ENCODE measurements around the gene ZNF862. TPM values are rescaled to one million over a fixed set of nuclear protein-coding genes. Genes with fewer than 3 reads are reported as not detected.

Gene ZNF862
- total and polyA plus RNA-seq, 2 of the 8 experiments (the other 6 are each of a cell fraction or from before 2014, with no cell fraction given) = 1.8 to 3.9 TPM

DNA sequence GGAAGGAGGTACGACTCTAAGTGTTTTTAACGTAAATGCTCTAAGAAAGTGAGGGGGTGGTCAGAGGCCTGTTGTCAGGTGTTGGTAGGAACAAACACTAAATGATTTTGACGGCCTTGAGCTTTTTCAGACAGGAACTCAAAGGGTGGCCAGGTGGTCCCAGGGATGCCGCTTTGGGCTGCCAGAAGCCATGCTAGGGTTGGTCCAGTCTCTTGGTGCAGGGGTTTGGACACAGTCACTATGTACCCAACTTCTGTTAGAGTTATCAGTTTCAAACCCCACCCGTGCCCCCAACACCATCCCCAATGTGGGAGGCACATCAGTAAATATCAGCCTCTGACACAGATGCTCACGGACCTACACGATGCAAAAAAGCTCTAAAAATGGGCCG lies 44.9 kb downstream of the ZNF862 start (continued):
- TF ChIP-seq, protein P1, sequence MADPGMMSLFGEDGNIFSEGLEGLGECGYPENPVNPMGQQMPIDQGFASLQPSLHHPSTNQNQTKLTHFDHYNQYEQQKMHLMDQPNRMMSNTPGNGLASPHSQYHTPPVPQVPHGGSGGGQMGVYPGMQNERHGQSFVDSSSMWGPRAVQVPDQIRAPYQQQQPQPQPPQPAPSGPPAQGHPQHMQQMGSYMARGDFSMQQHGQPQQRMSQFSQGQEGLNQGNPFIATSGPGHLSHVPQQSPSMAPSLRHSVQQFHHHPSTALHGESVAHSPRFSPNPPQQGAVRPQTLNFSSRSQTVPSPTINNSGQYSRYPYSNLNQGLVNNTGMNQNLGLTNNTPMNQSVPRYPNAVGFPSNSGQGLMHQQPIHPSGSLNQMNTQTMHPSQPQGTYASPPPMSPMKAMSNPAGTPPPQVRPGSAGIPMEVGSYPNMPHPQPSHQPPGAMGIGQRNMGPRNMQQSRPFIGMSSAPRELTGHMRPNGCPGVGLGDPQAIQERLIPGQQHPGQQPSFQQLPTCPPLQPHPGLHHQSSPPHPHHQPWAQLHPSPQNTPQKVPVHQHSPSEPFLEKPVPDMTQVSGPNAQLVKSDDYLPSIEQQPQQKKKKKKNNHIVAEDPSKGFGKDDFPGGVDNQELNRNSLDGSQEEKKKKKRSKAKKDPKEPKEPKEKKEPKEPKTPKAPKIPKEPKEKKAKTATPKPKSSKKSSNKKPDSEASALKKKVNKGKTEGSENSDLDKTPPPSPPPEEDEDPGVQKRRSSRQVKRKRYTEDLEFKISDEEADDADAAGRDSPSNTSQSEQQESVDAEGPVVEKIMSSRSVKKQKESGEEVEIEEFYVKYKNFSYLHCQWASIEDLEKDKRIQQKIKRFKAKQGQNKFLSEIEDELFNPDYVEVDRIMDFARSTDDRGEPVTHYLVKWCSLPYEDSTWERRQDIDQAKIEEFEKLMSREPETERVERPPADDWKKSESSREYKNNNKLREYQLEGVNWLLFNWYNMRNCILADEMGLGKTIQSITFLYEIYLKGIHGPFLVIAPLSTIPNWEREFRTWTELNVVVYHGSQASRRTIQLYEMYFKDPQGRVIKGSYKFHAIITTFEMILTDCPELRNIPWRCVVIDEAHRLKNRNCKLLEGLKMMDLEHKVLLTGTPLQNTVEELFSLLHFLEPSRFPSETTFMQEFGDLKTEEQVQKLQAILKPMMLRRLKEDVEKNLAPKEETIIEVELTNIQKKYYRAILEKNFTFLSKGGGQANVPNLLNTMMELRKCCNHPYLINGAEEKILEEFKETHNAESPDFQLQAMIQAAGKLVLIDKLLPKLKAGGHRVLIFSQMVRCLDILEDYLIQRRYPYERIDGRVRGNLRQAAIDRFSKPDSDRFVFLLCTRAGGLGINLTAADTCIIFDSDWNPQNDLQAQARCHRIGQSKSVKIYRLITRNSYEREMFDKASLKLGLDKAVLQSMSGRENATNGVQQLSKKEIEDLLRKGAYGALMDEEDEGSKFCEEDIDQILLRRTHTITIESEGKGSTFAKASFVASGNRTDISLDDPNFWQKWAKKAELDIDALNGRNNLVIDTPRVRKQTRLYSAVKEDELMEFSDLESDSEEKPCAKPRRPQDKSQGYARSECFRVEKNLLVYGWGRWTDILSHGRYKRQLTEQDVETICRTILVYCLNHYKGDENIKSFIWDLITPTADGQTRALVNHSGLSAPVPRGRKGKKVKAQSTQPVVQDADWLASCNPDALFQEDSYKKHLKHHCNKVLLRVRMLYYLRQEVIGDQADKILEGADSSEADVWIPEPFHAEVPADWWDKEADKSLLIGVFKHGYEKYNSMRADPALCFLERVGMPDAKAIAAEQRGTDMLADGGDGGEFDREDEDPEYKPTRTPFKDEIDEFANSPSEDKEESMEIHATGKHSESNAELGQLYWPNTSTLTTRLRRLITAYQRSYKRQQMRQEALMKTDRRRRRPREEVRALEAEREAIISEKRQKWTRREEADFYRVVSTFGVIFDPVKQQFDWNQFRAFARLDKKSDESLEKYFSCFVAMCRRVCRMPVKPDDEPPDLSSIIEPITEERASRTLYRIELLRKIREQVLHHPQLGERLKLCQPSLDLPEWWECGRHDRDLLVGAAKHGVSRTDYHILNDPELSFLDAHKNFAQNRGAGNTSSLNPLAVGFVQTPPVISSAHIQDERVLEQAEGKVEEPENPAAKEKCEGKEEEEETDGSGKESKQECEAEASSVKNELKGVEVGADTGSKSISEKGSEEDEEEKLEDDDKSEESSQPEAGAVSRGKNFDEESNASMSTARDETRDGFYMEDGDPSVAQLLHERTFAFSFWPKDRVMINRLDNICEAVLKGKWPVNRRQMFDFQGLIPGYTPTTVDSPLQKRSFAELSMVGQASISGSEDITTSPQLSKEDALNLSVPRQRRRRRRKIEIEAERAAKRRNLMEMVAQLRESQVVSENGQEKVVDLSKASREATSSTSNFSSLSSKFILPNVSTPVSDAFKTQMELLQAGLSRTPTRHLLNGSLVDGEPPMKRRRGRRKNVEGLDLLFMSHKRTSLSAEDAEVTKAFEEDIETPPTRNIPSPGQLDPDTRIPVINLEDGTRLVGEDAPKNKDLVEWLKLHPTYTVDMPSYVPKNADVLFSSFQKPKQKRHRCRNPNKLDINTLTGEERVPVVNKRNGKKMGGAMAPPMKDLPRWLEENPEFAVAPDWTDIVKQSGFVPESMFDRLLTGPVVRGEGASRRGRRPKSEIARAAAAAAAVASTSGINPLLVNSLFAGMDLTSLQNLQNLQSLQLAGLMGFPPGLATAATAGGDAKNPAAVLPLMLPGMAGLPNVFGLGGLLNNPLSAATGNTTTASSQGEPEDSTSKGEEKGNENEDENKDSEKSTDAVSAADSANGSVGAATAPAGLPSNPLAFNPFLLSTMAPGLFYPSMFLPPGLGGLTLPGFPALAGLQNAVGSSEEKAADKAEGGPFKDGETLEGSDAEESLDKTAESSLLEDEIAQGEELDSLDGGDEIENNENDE (IDR thresholded peaks at IDR 0.05; ENCODE audit: insufficient replicate concordance, low read length) = no peak
- TF ChIP-seq FOSL1 (IDR thresholded peaks at IDR 0.05; ENCODE audit: insufficient read depth, low read depth, low read length) (no peak), GABPA (IDR thresholded peaks at IDR 0.05; ENCODE audit: borderline replicate concordance, insufficient read depth, low read length) (no peak), SAP30 (IDR thresholded peaks at IDR 0.05; ENCODE audit: insufficient read depth, insufficient replicate concordance, low read length) (no peak)
